HG03457 (cell line): ENCODE results near the gene CUEDC1.
"Not testable (repeated sequence)": the region's sequence is repeated elsewhere in the genome, so short reads cannot be mapped to it uniquely, and the experiment has no call there.

Experiments
- ATAC-seq: cut with Tn5 transposase; IDR thresholded peaks from one replicate; pipeline ENCODE4 v1.9.1; 2021; ENCODE audit warnings: moderate number of reproducible peaks; ENCODE audit not compliant: unreplicated experiment

Gene CUEDC1

GRCh38 chr17:57986841-57987580 is 31.8 kb upstream of the CUEDC1 start:
- peak; percentile 1 for ATAC-seq

GRCh38 chr17:57985675-57985974 is 30.4 kb upstream of the CUEDC1 start:
- no peak for ATAC-seq

GRCh38 chr17:57984936-57985674 is 29.9 kb upstream of the CUEDC1 start:
- no peak for ATAC-seq

- no peak for ATAC-seq
Measured at GRCh38 chr17:57984261-57984890, 29.2 kb upstream of the CUEDC1 start.

GRCh38 chr17:57983446-57983845 is 28.2 kb upstream of the CUEDC1 start:
- no peak for ATAC-seq

GRCh38 chr17:57982452-57983170 is 27.4 kb upstream of the CUEDC1 start:
- ATAC-seq = no peak

GRCh38 chr17:57980522-57980921 is 25.3 kb upstream of the CUEDC1 start:
- no peak for ATAC-seq

GRCh38 chr17:57979076-57979475 is 23.9 kb upstream of the CUEDC1 start:
- no peak for ATAC-seq

GRCh38 chr17:57976594-57976993 is 21.4 kb upstream of the CUEDC1 start:
- no peak for ATAC-seq

GRCh38 chr17:57975044-57975443 is 19.8 kb upstream of the CUEDC1 start:
- no peak for ATAC-seq

GRCh38 chr17:57974053-57974824 is 19.0 kb upstream of the CUEDC1 start:
- not testable (repeated sequence) for ATAC-seq

GRCh38 chr17:57972151-57972550 is 16.9 kb upstream of the CUEDC1 start:
- no peak for ATAC-seq

GRCh38 chr17:57971572-57971971 is 16.4 kb upstream of the CUEDC1 start:
- ATAC-seq = no peak

GRCh38 chr17:57970710-57971109 is 15.5 kb upstream of the CUEDC1 start:
- ATAC-seq = no peak

- ATAC-seq = no peak
Measured at GRCh38 chr17:57968456-57968855, 13.2 kb upstream of the CUEDC1 start.

GRCh38 chr17:57966875-57967274 is 11.7 kb upstream of the CUEDC1 start:
- no peak for ATAC-seq

- ATAC-seq = no peak
Measured at GRCh38 chr17:57966246-57966645, 11.0 kb upstream of the CUEDC1 start.

GRCh38 chr17:57965521-57966160 is 10.4 kb upstream of the CUEDC1 start:
- ATAC-seq = no peak

GRCh38 chr17:57963149-57963511 is 7.9 kb upstream of the CUEDC1 start:
- no peak for ATAC-seq
